ENCODE measurements around the gene MRC2.

MRC2 gene

DNA sequence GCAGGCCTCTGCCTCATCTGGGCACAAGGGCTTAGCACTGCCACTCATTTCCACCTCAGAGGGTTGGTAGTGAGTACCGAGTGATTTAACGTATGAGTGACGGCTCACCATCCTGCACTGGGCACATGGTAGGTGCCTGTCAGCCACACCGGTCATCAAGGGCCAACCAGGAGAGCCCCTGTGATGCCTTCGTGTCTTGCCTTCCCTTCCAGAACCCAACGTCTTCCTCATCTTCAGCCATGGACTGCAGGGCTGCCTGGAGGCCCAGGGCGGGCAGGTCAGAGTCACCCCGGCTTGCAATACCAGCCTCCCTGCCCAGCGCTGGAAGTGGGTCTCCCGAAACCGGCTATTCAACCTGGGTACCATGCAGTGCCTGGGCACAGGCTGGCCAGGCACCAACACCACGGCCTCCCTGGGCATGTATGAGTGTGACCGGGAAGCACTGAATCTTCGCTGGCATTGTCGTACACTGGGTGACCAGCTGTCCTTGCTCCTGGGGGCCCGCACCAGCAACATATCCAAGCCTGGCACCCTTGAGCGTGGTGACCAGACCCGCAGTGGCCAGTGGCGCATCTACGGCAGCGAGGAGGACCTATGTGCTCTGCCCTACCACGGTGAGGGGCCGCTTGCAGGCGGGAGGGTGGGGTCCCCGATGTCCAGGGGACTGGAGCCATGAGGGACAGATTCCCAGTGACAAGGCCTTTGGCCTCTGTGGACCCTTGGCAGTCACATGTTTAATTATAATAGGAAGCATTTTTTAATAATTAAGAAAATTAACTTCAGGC, 37.1 kb downstream of the MRC2 start:
- DNase-seq (ENCODE audit: low read depth) = no peak

- DNase-seq (ENCODE audit: low read depth) = no peak
Measured at GRCh38 chr17:62665599-62665998, 38.1 kb downstream of the MRC2 start.

DNA sequence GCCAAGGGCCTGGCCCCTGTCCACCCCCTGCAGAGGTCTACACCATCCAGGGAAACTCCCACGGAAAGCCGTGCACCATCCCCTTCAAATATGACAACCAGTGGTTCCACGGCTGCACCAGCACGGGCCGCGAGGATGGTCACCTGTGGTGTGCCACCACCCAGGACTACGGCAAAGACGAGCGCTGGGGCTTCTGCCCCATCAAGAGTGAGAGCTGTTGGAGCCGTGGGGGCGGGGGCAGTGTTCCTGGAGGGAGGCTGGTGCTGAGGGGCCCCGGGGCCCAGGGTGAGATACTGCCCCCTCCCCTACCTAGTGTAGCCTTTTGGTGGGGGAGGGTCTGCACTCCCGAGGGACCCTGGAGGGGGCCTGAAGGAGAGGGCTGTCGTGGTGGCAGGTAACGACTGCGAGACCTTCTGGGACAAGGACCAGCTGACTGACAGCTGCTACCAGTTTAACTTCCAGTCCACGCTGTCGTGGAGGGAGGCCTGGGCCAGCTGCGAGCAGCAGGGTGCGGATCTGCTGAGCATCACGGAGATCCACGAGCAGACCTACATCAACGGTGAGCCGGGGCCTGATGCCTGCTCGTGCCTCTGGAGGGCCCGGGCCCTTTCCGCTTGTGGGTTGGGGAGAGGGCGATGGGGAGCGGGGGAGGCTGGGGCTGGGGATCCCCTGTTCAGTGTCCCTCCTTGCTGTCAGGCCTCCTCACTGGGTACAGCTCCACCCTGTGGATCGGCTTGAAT, 38.8 kb downstream of the MRC2 start:
- DNase-seq (ENCODE audit: low read depth) = no peak

- DNase-seq (ENCODE audit: low read depth) = no peak
Measured at GRCh38 chr17:62666801-62667591, 39.5 kb downstream of the MRC2 start.

DNA sequence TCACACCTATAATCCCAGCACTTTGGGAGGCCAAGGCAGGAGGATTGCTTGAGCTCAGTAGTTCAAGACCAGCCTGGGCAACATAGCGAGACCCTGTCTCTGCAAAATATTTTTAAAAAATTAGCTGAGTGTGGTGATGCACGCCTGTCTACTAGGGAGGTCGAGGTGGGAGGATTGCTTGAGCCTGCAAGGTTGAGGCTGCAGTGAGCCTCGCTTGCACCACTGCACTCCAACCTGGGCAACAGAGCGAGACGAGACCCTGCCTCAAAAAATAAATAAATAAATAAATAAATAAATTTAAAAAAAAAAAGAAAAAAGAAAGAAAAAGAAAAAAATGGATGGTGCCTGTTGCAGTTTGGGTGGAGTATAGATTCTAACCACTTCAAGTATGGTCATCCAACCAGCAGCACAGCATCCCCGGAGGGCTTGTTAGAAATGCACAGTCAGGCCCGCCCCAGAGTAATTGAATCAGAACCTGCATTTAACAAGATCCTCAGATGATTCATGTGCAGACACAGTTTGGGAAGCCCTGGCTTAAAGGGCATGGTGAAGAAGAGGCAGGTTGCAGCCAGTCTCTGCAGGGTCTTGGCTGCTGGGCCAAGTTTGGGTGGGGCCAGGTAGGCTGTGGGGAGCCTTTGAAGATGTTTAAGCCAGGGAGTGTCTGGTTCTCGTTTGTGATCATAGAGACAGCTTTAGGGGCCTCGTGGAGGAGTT, 40.8 kb downstream of the MRC2 start:
- DNase-seq (ENCODE audit: low read depth) = no peak

DNA sequence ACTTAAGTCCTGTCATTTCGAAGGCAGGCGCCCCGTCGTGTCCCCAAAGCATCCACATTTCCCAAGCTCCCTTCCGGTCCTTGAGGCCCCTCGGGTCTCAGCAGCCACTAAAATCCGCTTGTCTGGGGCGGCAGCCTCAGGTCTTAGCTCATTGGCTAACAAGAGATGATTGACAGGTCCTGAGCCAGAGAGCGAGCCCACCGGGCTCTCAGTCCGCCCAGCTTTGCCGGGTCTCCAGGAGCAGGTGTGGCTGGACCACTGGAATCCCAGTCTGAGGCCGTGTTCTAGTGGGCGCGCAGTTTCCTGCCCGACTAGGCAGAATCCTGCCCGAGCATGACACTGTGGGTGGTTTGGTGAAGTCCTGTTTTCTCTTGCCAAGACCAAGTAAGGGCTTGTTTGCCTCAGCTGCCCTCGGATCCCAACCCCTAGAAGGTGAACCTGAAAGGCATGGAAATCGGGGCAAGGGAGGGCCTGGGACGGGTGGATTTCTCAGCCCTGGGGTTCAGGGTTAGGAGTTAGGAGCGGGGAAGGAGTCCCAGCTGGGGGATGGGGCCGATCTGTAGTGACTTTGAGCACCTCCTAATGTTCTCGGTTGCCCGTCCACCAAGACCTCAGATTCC, 42.8 kb downstream of the MRC2 start:
- DNase-seq (ENCODE audit: low read depth) = no peak

GRCh38 chr17:62671553-62671952, 44.1 kb downstream of the MRC2 start:
- no peak for DNase-seq (ENCODE audit: low read depth)

- DNase-seq (ENCODE audit: low read depth) = no peak
Measured at GRCh38 chr17:62672957-62673356, 45.5 kb downstream of the MRC2 start.

DNA sequence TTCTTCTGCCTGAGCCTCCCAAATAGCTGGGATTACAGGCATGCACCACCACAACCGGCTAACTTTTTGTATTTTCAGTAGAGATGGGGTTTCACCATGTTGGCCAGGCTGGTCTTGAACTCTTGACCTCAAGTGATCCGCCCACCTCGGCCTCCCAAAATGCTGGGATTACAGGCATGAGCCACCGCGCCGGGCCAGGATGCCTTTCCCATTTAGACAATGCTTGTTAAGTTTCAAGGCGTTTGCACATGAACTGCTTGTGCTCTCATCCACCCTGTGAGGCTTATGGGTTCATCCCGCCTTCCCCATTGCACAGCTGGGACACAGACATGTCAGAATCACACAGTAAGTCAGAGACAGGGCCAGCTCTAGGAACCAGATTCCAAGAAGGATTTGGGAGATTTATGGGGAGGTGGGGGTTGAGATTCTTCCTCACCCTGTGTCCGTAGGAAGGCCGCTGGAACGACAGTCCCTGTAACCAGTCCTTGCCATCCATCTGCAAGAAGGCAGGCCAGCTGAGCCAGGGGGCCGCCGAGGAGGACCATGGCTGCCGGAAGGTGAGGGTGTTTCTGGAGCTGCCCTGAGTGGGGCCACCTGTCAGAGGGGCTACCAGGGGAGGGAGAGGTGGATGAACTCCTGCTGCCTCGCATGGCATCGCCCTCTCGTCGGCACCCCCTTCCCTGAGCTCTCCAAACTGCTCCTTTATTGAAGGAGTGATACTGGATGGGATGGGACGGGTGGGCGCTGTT, 46.3 kb downstream of the MRC2 start:
- no peak for DNase-seq (ENCODE audit: low read depth)

GRCh38 chr17:62674363-62674739, 46.9 kb downstream of the MRC2 start:
- DNase-seq (ENCODE audit: low read depth) = no peak

DNA sequence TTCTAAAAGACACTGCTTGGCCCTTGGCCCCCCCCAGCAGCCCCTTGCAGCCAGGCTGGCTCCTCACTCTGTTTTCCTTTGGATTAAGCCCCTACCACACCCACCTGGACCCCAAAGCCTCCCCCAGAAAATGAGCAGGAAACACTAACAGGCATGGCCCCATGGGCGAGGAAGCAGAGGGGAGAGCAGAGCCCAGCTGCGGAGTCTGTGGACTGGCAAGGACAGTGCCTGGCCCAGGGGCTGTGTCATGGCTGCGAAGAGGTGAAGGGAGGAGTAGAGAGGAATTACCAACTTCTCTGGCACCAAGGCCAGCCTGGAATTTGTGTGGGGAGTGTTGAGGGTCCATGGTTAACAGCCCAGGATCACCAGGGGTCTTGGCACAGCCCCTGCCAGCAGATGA, 47.4 kb downstream of the MRC2 start:
- no peak for DNase-seq (ENCODE audit: low read depth)

GRCh38 chr17:62675260-62675659, 47.8 kb downstream of the MRC2 start:
- no peak for DNase-seq (ENCODE audit: low read depth)

- no peak for DNase-seq (ENCODE audit: low read depth)
Measured at GRCh38 chr17:62675701-62676100, 48.2 kb downstream of the MRC2 start.

GRCh38 chr17:62676231-62676943, 48.9 kb downstream of the MRC2 start:
- no peak for DNase-seq (ENCODE audit: low read depth)

DNA sequence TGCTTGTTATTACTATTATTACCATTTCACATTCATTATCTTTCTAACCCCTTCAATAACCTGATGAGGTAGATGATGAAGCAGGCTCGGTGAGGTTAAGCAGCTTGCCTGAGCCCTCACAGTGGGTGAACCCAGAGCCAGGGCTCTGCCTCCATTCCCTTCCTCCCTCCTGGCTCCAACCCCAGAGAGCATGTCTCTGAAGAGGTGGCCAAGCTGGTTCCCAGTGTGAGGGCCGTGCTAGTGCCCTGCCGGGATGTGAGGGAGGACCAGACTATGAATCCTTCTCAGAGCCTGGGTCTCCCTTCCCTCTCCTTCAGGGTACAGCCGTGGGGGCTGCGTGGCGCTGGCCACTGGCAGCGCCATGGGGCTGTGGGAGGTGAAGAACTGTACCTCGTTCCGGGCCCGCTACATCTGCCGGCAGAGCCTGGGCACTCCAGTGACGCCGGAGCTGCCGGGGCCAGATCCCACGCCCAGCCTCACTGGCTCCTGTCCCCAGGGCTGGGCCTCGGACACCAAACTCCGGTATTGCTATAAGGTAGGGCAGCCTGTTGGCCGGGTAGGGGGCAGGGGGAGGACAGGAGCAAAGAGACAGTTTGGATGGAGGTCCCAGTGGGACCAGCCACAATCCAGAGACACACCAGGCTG, 49.6 kb downstream of the MRC2 start:
- no peak for DNase-seq (ENCODE audit: low read depth)

DNA sequence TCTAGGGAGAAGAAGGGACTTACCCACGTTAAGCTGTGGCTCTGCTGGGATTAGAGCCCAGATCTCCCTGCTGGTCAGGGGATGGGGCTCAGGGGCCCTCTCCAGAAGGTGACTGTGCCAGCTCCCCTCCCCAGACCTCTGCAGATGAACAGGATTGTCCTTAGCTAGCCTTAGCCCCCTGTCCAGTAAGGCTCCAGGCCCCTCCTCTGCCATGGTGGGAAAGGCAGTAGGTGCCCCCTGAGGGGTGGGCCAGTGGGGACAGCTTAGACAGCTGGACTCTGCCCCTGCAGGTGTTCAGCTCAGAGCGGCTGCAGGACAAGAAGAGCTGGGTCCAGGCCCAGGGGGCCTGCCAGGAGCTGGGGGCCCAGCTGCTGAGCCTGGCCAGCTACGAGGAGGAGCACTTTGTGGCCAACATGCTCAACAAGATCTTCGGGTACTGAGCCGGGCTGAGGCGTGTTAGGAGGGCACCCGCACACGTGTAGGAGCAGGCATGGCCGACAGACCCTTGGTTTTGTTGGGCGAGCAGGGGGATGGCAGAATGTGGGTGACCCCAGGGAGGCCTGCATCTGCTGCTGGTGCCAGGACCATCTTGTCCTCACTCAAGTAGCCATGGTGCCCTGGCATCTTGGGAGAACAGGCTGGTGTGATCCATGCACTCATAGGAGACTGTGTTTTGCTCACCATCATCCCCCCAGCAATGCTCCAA, 50.9 kb downstream of the MRC2 start:
- no peak for DNase-seq (ENCODE audit: low read depth)

GRCh38 chr17:62679866-62680377, 52.5 kb downstream of the MRC2 start:
- no peak for DNase-seq (ENCODE audit: low read depth)

DNA sequence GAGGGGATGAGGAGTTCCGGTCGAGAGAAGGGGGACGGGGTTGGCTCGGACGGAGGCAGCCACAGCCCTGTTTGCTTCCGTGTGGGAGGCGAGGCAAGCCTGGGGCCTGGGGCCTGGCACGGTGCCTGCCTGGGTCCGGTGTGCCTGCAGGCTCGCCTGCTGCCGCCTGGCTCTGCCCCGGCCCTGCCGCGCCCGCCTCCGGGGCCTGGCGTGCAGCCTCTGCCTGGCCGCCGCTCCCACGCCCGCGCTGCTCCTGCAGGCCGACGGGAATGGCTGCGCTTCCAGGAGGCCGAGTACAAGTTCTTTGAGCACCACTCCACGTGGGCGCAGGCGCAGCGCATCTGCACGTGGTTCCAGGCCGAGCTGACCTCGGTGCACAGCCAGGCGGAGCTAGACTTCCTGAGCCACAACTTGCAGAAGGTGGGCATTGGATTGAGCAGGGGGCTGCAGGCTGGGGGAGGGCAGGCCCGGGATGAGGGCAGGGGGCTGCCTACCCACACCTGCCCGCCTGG, 53.1 kb downstream of the MRC2 start:
- no peak for DNase-seq (ENCODE audit: low read depth)

Data from activated gamma-delta T cell treated with anti-CD3 and anti-CD28 coated beads, Interleukin-2, amount 50 U/mL, for 16 hours (primary cell).